Stimulated activated CD8-positive, alpha-beta memory T cell treated with anti-CD3 and anti-CD28 coated beads, Interleukin-15, amount 100 ng/mL, for 24 hours (primary cell): ENCODE results near the gene TSTD1.

ENCODE experiments used
- DNase-seq: peaks from one replicate; pipeline ENCODE4 v3.0.0-alpha.2; 2020; ENCODE audit warnings: low read depth

Gene TSTD1, protein sequence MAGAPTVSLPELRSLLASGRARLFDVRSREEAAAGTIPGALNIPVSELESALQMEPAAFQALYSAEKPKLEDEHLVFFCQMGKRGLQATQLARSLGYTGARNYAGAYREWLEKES

DNA sequence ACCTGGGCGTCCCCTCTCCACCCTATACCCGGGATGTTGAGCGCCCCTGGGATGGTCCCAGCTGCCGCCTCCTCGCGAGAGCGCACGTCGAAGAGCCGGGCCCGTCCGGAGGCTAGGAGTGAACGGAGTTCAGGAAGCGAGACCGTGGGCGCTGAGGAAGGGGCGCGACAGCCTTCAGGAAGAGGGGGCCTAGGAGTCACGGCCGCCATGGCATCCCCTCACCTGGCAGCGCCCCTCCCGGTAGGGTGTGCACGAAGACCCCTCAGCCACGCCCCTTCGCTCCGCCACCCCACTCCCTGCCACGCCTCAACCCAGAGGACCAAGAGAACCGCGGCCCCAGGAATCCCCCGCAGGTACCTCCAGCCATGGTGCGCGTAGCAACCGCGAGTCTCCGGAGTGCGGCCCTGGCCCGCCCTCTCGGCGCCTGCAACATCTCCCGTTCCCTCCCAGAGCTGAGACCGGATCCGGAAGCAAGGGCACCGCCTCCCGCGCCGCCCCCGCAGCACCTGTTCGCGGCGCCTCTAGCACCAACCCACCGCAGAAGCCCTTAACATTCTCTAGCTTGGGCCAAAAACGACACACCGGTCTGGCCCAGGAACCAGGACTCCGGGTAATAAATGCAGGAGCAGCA, at the start of gene TSTD1:
Gene TSTD1, minus strand, starts transcription at position 442 of the 631 bp plus-strand sequence. Its CDS starts 75 bp downstream, at position 367.
- DNase-seq: peak; percentile 63

DNA sequence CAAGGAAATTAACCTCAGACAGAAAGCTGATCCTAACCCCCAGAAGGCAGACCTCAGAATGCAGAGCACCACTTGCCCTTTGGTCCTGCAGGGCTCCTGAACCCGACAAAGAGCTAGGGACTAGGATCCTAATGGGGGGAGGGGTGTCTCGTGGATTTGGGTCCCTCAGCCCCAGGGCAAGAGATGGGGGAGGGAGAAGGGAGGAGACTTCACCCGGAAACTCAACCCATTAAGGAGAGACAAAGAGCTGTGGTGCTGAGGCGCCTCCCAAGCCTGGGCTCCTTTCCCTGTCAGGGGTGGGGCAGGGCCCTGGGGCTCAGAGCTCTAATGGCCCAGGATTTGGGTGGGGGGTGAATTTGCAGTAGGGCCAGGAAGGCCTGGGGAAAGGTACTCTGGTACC, 47.7 kb upstream of the TSTD1 start:
- DNase-seq: no peak

DNA sequence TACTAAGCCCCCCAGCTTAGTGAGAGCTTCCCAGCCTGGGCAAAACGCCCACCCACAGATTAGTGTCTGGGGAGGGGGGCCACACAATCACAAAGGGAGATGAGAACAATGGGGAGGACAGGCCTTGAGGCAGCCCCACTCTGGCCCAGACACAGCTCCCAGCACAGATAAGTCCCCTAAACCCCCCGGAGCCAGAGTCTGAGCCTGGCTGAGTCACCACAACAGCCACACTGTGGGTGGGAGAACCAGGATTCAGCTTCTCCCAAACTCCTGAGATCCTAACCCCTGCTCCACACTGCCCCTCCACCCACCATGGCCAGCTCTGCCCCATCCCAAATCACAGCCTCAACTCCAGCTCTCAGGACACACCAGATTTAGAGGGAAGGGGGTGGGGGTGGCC, 46.4 kb upstream of the TSTD1 start:
- no peak for DNase-seq

DNA sequence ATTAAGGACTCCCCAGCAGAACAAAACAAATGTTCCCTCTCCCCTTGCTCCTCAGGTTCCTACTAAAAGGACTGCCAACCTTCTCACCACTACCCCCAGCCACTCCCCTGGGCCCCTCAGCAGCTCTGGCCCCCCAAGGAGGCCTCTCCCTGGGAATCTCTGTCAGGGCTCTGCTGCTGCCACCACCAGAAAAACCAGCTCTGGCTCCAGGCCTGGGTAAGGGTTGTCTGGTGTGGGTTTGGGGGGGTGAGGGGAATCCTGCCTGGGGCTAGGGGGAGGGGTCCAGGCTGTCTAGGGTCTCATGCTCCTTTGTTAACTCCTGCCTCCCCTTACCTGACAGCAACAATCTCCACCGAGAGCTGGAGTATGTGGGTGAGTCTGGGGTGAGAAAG, 45.8 kb upstream of the TSTD1 start:
- DNase-seq: no peak

DNA sequence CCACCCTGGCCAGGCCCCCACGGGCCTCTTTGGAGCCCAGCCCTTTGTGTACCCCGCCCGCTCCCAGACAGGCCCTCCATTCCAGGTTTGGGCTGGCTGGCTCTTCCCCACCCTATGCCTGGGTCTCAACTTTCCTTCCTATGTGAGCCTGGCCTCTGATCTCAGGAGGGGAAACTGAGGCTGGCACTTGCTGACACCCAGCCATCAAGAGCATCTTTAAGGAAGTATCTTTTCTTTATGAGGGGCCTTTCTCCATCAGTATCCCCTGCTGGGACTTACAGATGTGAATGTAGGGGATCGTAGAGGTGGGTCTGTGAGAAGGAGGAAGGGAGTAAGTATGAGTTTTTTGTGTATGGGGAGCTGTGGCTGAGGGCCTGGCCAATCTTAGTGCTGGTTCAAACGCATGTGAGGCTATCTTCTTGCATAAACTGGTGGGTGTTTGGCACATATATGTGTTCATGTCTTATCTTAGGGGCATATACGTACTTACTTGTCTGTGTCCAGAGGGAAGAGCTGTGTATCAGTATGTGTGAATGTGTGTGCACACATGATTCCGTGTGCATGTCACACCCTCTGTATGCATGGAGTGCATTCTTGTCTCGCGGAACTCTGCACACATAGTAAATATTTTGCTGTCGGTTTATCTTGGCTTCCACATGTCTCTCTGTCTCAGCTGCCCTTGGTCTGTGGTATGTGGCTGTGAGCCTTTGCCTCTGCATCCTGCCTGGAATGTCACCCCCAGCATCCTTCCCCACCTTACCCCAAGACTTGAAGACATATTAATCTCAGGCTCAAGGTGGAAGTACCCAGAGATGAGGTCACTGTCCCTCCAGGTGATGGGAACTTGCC, 45.2 kb upstream of the TSTD1 start:
- no peak for DNase-seq

DNA sequence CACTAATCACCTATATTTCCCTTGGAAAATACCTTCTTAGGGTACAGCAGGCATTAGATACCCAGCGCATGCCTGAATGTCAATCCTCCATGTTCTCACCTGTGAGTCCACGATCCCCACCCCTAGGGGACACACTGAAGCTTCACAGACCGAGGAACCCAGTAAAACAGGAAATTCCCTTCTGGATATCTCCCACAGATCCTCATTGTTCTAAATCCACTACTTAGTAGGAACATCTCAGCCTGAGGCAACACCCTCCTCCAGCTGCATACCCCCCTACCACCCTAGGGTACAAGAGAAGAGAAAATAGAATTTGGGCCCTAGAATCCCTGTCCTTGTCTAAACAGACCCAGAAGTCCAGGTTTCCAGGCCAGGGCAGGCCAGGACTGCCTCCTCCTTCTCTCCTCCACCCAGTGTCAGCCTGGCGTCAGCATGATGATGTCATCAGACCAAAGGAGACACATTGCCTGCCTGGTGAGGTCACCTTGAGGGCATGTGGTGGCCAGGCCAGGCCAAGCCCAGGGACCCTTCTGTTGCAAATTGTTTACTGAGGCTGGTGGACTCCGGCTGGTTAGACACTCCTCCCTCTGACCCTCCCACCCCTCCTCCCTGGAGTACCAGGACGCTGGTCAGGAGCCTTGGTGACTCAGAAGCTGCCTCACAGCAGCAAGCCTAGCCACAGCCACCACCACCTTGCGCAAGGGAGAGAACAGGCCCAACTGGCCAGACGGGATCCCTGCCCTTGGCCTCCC, 44.4 kb upstream of the TSTD1 start:
- DNase-seq: no peak

DNA sequence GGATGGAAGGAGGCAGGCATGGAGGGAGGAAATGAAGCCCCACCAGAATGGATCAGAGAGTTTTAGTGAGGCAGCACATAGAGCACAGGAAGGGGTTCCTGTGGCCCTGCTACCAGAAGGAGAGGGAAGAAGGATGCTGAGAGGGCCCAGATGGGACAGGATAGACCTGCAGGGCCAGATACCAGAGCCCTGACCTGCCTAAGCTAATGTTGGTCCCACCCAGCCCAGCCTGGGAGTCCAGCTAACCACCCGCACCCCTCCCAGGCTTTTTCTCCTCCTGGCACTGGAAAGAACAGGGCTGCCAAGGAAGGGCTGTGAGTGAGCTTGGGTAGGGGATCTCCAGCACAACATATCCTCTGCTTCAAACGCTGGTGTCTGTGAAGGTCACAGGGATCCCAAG, 43.7 kb upstream of the TSTD1 start:
- no peak for DNase-seq

DNA sequence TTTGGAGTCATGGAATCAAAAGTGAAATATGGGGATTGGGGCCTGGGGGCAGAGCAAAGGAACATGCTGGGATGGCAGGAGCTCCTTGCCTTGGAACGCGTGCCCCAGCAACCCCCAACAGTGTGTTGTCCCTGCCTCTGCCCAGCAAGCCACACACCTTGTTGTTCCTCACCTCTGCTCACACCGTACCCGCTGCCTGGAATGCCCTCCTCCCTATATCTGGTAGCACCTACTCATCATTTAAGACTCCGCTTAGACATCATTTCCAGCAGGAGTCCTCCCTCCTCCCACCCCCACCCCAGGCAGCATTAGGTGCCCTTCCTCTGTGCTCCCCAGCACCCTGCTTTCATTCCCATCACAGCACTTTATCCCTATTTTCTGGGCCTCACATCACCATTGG, 42.8 kb upstream of the TSTD1 start:
- no peak for DNase-seq

DNA sequence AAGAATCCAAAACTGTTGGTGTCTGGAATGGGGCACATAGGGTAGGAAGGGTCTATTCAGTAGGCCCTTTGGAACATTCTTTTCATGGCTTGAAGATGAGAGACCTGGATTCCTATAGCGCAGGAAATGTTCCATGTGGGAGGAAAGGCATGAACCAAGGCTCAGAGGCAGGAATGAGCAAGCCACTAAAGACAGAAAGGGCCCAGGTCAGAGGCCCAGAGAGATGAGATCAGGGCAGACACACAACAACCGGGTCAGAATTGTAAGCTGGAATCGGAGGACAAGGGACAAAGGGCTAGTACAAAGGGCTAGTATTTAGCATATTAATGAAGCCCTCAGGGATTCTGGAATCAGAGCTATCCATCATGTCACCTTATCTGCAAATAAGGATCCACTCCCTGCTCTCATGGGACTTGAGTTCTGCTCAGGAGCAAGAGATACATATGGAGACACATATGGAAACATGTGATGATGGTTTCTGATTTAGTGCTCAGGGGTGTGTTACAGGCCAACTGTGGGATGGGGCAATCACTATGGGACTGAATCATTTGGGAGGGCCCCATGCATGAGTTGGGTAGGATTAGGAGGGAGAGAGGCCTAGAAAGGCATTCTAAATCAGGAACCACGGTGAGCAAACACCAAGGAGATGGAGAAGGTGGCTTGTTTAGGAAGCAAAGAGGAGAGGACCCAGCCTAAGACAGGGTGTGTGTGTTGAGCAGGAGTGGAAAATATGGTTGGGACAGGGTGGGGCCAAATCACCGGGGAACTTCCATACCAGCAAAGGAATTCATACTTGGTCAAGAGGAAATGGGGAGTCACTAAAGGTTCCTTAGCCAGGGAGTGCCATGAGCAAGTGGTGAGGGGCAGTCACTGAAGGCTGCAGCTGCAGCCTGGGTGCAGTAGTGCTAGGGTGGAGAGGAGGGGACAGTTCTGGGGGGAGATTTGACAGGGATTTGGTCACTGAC, 42.0 kb upstream of the TSTD1 start:
- no peak for DNase-seq

DNA sequence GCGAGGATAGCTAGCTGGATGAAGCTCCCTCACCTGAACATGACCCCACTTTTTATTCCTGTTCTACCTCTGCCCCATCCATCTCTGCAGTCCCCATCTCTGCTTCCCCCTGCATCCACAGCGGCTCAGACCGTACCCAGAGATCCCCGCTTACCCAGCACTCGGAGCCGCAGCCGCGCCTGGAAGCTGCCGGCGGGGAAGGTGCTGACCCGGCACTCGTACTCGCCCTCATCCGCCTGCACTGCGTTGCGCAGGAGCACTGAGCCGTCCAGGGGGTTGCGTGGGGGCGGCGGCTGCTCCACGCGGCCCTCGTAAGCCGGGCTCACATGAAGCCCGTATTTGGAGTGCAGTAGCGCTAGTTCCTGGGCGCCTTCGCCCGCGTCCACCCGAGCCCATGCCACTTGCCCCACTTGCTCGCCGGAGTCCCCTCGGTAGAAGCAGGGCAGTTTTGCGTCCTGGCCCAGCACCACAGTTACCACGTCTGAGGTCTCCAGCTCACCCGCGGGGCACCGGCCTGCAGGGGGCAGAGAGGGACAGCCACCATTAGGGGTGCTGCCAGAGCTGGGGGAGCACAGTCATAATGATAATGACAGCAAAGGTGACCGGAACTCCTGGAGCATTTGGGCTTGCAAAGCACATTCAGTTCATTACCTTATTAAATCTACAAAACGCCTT, 40.8 kb upstream of the TSTD1 start:
- no peak for DNase-seq

DNA sequence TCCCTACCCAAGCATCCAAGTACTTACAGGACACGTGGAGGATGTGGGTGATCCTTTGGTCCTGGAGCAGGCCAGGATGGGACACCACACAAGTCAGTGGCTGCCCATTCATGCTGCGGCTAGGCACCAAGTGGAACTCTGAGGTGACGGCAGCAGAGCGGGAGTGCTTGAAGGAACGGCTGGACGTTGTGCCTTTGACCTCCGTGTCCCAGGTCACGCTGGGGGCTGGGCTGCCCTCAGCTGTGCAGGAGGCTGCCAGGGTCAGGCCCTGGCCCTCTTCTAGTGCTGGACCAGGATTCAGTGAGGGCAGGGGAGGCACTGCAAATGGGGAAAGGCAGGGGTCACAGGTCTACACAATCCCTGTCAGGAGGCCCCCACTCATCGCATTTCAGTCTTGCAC, 38.7 kb upstream of the TSTD1 start:
- DNase-seq: no peak

DNA sequence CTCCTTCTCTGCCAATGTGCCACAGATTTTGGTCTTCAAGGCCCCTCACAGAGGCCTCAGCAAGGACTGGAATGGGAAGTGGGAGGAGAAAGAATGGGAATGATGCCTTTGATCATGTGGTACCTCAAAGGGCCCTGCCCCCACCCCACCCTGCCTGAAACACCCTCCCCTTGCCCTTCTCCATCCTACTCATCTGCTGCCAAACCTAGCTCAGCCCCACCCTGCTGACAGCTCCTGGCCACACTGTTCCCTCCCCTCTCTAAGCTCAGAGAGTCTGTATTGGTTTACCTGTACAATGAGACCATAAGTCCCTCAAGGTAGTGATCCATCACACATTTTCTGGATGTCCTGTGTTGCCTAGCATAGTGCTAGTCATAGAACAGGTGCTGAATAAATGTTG, 37.6 kb upstream of the TSTD1 start:
- no peak for DNase-seq

DNA sequence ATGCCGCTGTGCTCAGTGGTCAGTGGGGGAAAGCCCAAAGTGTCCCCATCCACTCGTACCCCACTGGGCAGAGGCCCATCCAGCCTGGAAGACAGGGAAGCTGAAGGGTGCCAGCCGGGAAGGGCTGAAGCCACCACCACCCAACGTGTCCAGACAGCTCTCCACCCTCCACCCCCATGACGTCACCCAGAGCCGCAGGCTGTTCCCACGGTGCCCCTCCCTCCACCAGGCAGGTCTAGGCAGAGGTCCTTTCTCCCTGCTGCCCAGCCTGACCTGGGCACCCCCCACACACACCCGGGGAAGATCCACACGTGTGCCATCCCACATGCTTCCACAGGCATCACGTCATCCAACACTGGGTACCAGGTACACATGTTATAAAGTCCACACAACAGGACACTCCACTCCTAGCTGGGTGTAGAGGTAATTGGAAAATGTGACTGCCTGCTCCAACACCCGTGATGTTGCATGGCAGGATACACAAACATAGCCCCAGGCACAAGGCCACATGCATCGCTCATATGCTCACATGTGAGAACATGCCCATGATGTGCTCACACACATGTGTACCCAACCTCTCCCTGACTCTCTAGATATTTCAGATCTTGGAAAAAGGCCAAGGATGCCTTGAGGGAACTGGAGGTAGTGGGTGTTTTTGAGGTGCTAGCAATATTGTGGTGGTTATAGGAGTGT, 36.1 kb upstream of the TSTD1 start:
- DNase-seq: no peak

DNA sequence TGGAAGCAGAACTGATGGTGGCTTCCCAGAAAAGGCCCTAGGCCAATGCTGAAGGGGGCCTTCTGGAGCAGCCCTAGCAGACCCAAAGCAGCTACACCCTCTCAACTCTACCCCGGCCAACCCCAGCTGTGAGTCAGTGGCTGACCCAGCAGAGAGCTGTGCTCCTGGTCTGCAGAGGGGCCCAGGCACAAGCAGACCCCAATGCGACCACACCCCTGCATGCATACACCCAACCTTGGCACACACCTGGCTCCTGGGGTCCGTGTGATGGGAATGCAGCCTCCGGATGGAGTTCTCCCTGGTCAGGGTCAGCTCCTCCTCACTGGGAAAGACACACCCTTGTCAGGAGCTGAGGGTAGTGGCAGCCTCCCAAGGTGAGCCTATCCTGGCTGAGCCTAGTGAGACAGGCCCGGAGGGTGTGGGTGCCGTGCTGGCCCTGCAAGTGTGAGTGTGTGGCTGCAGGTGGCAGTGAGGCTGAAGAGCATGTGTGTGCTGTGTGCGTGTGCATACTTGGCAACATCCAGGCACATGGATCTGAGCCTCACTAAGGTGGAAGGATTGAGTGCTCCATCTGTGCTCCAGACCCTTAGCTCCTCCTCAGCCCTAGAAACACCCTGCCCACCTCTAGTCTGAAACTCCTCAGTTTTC, 34.8 kb upstream of the TSTD1 start:
- no peak for DNase-seq

DNA sequence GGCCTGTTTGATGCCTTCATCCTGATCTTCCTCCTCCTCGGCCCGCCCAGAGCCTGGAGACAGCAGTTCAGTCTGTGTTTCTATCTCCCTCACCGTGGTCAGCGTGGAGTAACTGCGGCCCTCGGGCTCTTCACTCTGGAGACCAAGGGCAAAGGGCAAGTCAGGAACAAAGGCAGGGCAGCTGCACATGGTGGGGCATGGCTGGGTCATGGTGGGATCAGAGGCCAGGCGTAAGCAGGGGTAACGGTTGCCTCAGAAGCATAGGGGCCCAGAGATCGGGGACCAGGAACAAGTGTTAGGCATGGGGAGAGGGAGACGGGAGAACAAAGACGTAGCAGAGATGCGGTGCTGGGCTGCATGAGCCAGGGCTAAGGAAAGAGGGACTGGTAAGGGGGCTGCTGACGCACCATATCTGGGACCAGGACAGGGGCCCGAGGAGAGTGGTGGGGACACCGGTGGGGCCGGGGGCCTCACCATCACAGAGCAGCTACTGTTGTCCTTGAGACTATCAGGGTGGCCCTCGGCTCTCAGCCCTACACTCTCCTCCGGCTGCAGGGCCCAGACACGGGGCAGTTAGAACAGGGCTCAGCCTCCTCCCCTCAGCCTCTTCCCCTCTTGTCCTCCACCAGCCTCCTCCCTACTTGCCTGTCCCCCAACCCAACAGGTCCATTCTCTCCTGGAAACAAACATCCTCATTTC, 34.1 kb upstream of the TSTD1 start:
- DNase-seq: no peak

DNA sequence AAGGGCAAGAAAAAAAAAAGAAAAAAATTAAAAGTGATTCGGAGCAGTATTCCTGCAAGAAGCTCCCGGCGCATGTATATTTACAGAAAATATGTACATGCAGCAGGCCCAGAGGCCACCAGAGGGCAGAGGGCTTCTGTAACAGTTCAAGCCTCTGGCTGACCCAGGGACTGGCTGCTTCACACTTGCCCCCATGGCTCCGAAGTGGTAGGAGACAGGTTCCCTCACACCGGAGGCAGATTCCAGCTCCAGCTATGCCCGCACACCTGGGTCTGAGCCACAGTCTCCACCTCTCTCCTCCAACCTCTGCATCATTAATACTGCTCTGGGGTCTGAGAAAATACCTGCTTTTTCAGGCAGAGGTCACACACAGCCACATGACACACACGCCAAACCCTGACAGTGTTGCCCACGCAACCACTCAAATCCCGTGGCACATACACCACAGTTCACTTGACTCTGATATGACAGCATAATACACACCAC, 33.2 kb upstream of the TSTD1 start:
- DNase-seq: no peak

DNA sequence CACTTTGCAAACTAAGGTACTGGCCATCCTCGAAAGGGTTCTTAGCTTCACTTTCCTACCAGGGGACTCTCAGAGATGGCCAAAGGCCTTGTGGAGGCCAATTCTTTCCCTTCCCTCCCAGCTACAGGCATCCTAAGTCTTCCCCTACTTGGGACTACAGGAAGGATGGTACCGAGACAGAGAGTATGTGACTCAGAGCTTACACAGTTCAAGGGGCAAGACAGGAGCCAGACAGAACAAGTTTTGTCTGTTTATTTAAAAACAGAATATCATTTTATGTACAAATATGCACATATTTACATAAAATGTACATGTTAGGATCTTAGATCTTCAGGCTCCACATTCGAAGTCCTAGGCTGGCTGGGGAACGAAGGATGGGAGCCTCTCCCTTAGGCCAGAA, 32.0 kb upstream of the TSTD1 start:
- DNase-seq: no peak

DNA sequence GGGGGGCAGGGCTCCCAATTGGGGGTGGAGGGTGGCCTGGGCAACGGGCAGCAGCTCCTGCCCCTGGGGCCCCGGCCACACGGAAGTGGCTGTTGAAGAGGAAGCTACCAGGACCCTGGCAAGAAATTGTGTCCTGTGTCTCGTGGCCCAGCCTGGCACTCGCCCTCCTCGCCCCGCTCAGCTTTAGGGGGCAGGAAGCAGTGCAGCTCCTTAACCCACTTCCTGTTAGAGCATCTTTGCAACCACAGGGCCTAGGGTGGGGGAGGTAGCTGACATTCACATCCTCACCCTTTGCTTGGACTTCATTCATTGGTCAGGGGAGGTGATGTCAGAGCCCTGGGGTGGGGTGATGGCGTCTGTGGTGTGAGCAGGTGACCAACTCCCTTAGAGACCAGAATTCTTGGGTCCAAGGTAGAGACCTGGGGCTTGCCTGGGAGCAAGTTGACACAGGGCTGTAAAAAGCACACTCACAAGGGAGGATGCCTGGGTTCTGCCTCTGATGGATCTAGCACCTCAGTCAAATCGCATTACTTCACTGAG, 31.0 kb upstream of the TSTD1 start, which contains the start of gene ARHGAP30:
Gene ARHGAP30, minus strand, starts transcription at position 161 of the 540 bp plus-strand sequence. CDS start 267 bp downstream, outside the sequence.
- peak; percentile 47 for DNase-seq

DNA sequence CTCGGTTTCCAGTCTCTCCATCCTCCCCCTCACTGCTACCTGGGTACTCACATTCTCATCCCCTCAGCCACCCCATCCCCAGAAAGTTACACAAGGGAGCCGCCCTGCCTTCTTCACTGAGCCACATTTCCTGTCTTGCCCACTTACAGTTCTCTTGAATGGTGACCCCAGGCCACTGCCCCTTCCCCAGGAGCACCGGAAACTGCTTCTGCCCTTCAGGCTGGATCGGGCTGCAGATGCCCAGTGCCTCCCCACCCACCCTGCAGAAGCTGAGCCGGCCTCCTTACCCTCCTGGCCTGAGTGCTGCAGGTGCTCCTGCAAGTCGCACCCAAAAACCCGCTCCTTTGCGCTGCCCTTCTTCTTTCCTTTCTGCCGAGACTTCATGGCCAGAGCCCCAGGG, 30.5 kb upstream of the TSTD1 start:
- DNase-seq: no peak
